Neural cell (in vitro differentiated cells): ENCODE results near the gene SPATA2L. TPM values are rescaled to one million over a fixed set of nuclear protein-coding genes. Genes with fewer than 3 reads are reported as not detected.

ENCODE experiments used
- H2AFZ ChIP-seq: fragments of 200-600, 300-800 bp; sonication (generic), shearing (Covaris generic); 2 replicates; pipeline ENCODE4 v1.6.0; 2014; ENCODE audit warnings: low read depth, mild to moderate bottlenecking, antibody characterized with exemption, low read length, moderate library complexity
- H3F3A ChIP-seq: fragments of 200-600 bp; shearing (Covaris generic); 2 replicates; pipeline ENCODE4 v1.6.1; 2016; ENCODE audit warnings: mild to moderate bottlenecking, moderate library complexity, mixed read lengths, antibody characterized with exemption, low read length; ENCODE audit not compliant: insufficient read depth, poor library complexity, severe bottlenecking
- H3K27ac ChIP-seq: fragments of 200-600, 300-800 bp; sonication (generic), shearing (Covaris generic); 2 replicates; pipeline ENCODE4 v1.5.1; 2014; ENCODE audit warnings: mild to moderate bottlenecking, low read length, moderate library complexity
- H3K27me3 ChIP-seq: fragments of 300-800, 200-600 bp; sonication (generic), shearing (Covaris generic); 2 replicates; pipeline ENCODE4 v1.6.0; 2014; ENCODE audit warnings: mild to moderate bottlenecking, low read depth, low read length, moderate library complexity; ENCODE audit not compliant: insufficient read depth
- H3K36me3 ChIP-seq: fragments of 300-800, 200-600 bp; sonication (generic), shearing (Covaris generic); 2 replicates; pipeline ENCODE4 v1.5.1; 2014; ENCODE audit warnings: mild to moderate bottlenecking, antibody characterized with exemption, low read length, moderate library complexity; ENCODE audit not compliant: insufficient read depth
- H3K4me2 ChIP-seq: fragments of 300-800, 200-600 bp; sonication (generic), shearing (Covaris generic); 2 replicates; pipeline ENCODE4 v1.6.0; 2014; ENCODE audit warnings: mild to moderate bottlenecking, low read length
- H3K4me3 ChIP-seq: fragments of 300-800, 200-600 bp; sonication (generic), shearing (Covaris generic); 2 replicates; pipeline ENCODE4 v1.5.1; 2014; ENCODE audit warnings: mild to moderate bottlenecking, low read length, moderate library complexity
- H3K79me2 ChIP-seq: fragments of 200-600 bp; shearing (Covaris generic); replicated peaks from 2 replicates; pipeline ENCODE4 v1.6.0; 2014; ENCODE audit warnings: mild to moderate bottlenecking, low read length, moderate library complexity; ENCODE audit not compliant: insufficient read depth
- H3K9ac ChIP-seq: fragments of 300-800, 200-600 bp; sonication (generic), shearing (Covaris generic); 2 replicates; pipeline ENCODE4 v1.6.1; 2016; ENCODE audit warnings: mild to moderate bottlenecking, low read length, mixed read lengths
- H3K9me2 ChIP-seq: fragments of 200-600 bp; shearing (Covaris generic); 2 replicates; pipeline ENCODE4 v1.6.1; 2016; ENCODE audit warnings: mild to moderate bottlenecking, low read length, mixed read lengths; ENCODE audit not compliant: insufficient read depth
- H3K9me3 ChIP-seq: fragments of 200-600, 300-800 bp; sonication (generic), shearing (Covaris generic); 2 replicates; pipeline ENCODE4 v1.6.1; 2016; ENCODE audit warnings: mild to moderate bottlenecking, mixed run types, low read length, moderate library complexity, mixed read lengths
- H4K20me1 ChIP-seq: fragments of 200-600 bp; shearing (Covaris generic); 2 replicates; pipeline ENCODE4 v1.6.1; 2016; ENCODE audit warnings: mild to moderate bottlenecking, mixed run types; ENCODE audit not compliant: insufficient read depth
- EP300 ChIP-seq: fragments of 450-650 bp; conservative IDR thresholded peaks from 2 replicates; pipeline ENCODE4 v1.6.1; 2014; ENCODE audit warnings: antibody characterized with exemption, mild to moderate bottlenecking, moderate library complexity; ENCODE audit not compliant: poor library complexity, severe bottlenecking
- EZH2 ChIP-seq: fragments of 200-600, 300-800 bp; shearing (Covaris generic), sonication (generic); IDR thresholded peaks from 2 replicates; pipeline ENCODE4 v1.6.1; 2014; ENCODE audit warnings: antibody characterized with exemption, low read length, borderline replicate concordance, mild to moderate bottlenecking; ENCODE audit not compliant: insufficient read depth, poor library complexity, severe bottlenecking
- MXI1 ChIP-seq: fragments of 450-650 bp; conservative IDR thresholded peaks from 2 replicates; pipeline ENCODE4 v1.6.1; 2014; ENCODE audit warnings: antibody characterized with exemption, mild to moderate bottlenecking; ENCODE audit not compliant: poor library complexity, severe bottlenecking
- POLR2AphosphoS5 ChIP-seq: IDR thresholded peaks from 2 replicates; pipeline ENCODE4 v1.6.1; 2012
- RAD21 ChIP-seq: fragments of 450-650 bp; conservative IDR thresholded peaks from 2 replicates; pipeline ENCODE4 v1.6.1; 2014; ENCODE audit warnings: antibody characterized with exemption, mild to moderate bottlenecking, moderate library complexity
- REST ChIP-seq: IDR thresholded peaks from 2 replicates; pipeline ENCODE4 v1.6.1; 2012; ENCODE audit warnings: borderline replicate concordance
- SMC3 ChIP-seq: fragments of 450-650 bp; conservative IDR thresholded peaks from 2 replicates; pipeline ENCODE4 v1.6.1; 2014; ENCODE audit warnings: antibody characterized with exemption, mild to moderate bottlenecking, moderate library complexity; ENCODE audit not compliant: poor library complexity
- TAF1 ChIP-seq: IDR thresholded peaks from 2 replicates; pipeline ENCODE4 v1.6.1; 2012; ENCODE audit warnings: low read depth
- polyA plus RNA-seq: library from polyadenylated mRNA; depleted of rRNA; stranded (reverse); fragments of >200 nt; gene quantifications from 2 replicates; pipeline ENCODE4 v1.2.3, GENCODE V29; 2014
- TF ChIP-seq, protein P1 (sequence below): fragments of 450-650 bp; IDR thresholded peaks from 2 replicates; pipeline ENCODE4 v1.5.1; 2014; ENCODE audit warnings: antibody characterized with exemption, mild to moderate bottlenecking, moderate library complexity; ENCODE audit not compliant: poor library complexity, severe bottlenecking

The SPATA2L gene
- polyA plus RNA-seq, 1 donor from 2014 or later = 39.1 TPM

DNA sequence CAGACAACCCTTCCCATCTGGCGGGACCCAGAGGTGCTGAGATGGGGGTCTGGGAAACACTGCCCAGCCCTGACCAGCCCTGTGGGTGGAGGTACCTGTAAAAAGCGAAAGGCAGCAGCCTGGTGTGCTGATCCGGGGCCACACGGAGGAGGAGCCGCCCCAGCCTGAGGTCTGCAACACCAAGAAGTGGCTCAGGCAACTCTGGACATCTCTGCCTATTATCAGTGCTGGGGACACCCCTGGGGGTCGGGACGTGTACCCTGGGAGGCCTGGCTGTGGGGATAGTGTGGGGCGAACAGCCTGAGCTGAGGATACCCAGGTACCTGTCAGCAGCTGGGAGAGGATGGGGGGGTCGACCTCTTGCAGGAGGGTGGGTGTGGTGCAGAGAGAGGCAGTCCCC lies 37.9 kb upstream of the SPATA2L start:
- Histone ChIP-seq H3K9me2 (no peaks in the 10 kb centered on the region), H3K27ac (no peak overlapping the region), H3K9me3 (no peaks in the 10 kb centered on the region), H3F3A (no peaks in the 10 kb centered on the region), H3K27me3 (no peaks in the 10 kb centered on the region), H3K4me3 (no peak overlapping the region), H3K9ac (no peak overlapping the region), H2AFZ (no peak overlapping the region), H4K20me1 (no peaks in the 10 kb centered on the region), H3K79me2 (no peaks in the 10 kb centered on the region), H3K36me3 (no peaks in the 10 kb centered on the region), H3K4me2 (no peak overlapping the region)
- TF ChIP-seq MXI1 (no peak), REST (no peak), TAF1 (no peak), EP300 (no peak), SMC3 (no peak), RAD21 (no peak), EZH2 (no peak), POLR2AphosphoS5 (no peak)
- TF ChIP-seq, protein P1, sequence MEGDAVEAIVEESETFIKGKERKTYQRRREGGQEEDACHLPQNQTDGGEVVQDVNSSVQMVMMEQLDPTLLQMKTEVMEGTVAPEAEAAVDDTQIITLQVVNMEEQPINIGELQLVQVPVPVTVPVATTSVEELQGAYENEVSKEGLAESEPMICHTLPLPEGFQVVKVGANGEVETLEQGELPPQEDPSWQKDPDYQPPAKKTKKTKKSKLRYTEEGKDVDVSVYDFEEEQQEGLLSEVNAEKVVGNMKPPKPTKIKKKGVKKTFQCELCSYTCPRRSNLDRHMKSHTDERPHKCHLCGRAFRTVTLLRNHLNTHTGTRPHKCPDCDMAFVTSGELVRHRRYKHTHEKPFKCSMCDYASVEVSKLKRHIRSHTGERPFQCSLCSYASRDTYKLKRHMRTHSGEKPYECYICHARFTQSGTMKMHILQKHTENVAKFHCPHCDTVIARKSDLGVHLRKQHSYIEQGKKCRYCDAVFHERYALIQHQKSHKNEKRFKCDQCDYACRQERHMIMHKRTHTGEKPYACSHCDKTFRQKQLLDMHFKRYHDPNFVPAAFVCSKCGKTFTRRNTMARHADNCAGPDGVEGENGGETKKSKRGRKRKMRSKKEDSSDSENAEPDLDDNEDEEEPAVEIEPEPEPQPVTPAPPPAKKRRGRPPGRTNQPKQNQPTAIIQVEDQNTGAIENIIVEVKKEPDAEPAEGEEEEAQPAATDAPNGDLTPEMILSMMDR = no peak

DNA sequence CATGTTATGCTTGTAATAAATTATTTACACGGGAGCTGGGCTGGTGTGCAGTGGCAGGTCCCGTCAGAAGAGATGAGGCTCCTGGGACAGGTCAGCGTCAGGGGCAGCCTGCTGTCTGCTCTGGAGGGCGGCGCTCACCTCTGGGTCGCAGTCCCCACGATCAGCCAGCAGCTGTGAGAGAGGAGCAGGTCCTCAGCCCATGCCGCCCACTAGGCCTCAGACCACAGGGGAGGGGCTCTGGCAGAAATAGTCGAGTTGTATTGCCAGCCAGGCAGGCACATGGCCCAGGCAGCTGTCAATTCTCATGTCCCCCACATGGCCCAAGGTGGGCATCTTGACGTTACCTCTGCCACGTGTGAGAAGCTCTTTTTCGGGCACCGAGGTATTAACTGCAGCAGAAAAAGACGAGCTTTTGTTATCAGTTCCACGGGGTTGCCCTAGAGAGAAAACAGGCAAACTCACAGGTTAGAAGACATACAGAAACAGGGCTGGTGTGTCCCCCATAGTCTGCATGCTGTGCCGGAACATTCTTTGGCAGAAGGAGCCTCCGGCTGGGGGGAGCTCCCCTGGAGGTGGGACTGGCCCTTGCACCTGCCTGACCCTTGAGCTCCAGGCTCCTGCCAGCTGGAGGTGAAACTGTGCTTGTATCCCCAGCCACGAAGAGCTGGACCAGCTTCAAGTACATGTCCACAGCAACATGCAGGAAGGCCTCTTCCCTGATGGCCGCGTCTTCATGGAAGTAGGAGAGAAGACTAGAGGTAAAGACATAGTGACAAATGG lies 37.2 kb upstream of the SPATA2L start:
- H3K27me3 ChIP-seq = no peaks in the 10 kb centered on the region
- H4K20me1 ChIP-seq = no peaks in the 10 kb centered on the region
- H3K4me3 ChIP-seq = no peak overlapping the region
- no peaks in the 10 kb centered on the region for H3F3A ChIP-seq
- H3K36me3 ChIP-seq = no peaks in the 10 kb centered on the region
- no peak overlapping the region for H3K4me2 ChIP-seq
- no peak overlapping the region for H2AFZ ChIP-seq
- TF ChIP-seq REST = no peak
- TF ChIP-seq EP300 = no peak
- no peaks in the 10 kb centered on the region for H3K9me2 ChIP-seq
- no peaks in the 10 kb centered on the region for H3K9me3 ChIP-seq
- H3K27ac ChIP-seq = no peak overlapping the region
- H3K9ac ChIP-seq = no peak overlapping the region
- H3K79me2 ChIP-seq = no peaks in the 10 kb centered on the region
